Measurements from ENCODE around the gene SCGB1C2. TPM values are rescaled to one million over a fixed set of nuclear protein-coding genes. Genes with fewer than 3 reads are reported as not detected.

SCGB1C2 gene
- total RNA-seq, 2 donors from 2014 or later: not detected

GRCh38 chr17:155576-155975, 18.2 kb downstream of the SCGB1C2 start:
- Histone ChIP-seq H3K9me3 (no peaks in the 10 kb centered on the region), H3K27me3 (no peaks in the 10 kb centered on the region), H3K27ac (no peak overlapping the region), H3K4me1 (no peaks in the 10 kb centered on the region), H3K4me3 (no peak overlapping the region), H3K36me3 (no peaks in the 10 kb centered on the region)
- DNase-seq (ENCODE audit: low spot score): no peak
- no peak for TF ChIP-seq CTCF (IDR thresholded peaks at IDR 0.05)

DNA sequence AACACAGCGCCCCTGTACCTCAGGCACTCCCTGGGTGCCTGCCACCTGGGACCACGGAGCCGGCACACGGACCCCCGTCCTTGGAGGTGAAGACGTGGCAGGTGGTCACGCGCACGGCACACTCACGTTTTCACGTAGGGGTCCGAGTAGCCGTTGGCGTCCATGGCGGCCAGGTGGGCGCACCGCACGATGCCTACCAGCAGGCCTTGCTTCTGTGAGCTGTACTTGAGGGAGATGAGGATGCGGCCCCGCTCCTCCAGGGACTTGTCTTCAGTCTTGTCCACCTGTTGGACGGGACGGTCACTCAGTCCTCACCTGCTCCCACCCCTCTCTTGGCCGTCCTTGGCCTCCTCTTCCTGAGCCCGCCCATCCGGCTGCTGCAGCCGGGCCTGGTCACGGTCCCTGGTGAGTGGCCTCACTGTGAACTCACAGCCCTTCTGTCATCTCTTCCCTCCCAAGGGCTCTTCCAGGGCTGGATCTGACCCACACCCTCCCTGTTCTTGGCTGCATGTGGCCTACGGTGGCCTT, 18.8 kb downstream of the SCGB1C2 start:
- H3K27me3 ChIP-seq: no peaks in the 10 kb centered on the region
- H3K9me3 ChIP-seq: no peaks in the 10 kb centered on the region
- no peaks in the 10 kb centered on the region for H3K4me1 ChIP-seq
- no peaks in the 10 kb centered on the region for H3K36me3 ChIP-seq
- DNase-seq (ENCODE audit: low spot score): no peak
- H3K27ac ChIP-seq: no peak overlapping the region
- no peak for TF ChIP-seq CTCF (IDR thresholded peaks at IDR 0.05)
- no peak overlapping the region for H3K4me3 ChIP-seq

GRCh38 chr17:156946-157345, 19.6 kb downstream of the SCGB1C2 start:
- no peaks in the 10 kb centered on the region for H3K4me1 ChIP-seq
- no peaks in the 10 kb centered on the region for H3K36me3 ChIP-seq
- TF ChIP-seq CTCF (IDR thresholded peaks at IDR 0.05): no peak
- H3K4me3 ChIP-seq: no peak overlapping the region
- no peak overlapping the region for H3K27ac ChIP-seq
- H3K9me3 ChIP-seq: no peaks in the 10 kb centered on the region
- DNase-seq (ENCODE audit: low spot score): no peak
- no peaks in the 10 kb centered on the region for H3K27me3 ChIP-seq

DNA sequence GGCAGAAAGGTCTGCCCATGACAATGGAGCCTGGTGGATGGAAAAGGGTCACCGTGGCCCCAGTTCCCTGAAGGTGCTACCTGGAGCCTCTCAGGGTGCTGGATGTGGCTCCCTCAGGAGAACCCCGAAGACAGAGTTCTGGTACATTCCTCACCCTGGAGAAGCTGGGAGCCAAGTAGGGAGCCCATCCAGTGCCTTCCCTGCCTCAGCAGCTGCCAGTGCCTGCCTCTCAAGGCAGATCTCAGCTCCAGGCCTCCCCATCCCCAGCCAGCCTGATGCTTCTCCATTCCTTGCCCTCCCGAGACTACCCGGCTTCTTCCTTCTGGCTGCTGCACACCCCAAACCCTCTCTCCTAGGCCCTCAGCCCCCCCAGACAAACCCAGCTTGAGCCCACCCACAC, 20.5 kb downstream of the SCGB1C2 start:
- no peak for DNase-seq (ENCODE audit: low spot score)

DNA sequence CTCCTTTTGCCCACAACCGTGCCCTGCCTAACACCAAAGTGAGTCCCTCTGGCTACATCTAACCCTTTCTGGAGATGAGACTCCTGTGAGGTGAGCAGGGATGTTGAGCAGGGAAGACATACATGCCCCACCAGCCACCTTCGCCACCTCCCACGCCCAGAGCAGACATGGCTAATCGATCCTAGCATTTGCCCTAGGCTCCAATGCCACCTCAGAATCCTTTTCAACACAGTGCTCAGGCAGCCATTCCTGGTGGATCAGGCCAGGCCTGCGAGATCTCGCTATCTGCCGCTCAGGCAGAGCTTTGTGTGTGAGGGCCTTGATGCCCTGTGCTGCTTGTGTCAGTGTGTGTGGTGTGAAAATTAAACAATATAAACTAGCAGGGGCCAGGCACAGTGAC, 21.0 kb downstream of the SCGB1C2 start:
- DNase-seq (ENCODE audit: low spot score): no peak
- no peak for TF ChIP-seq CTCF (IDR thresholded peaks at IDR 0.05)
- no peak overlapping the region for H3K4me3 ChIP-seq
- H3K27me3 ChIP-seq: no peaks in the 10 kb centered on the region
- H3K9me3 ChIP-seq: no peaks in the 10 kb centered on the region
- no peaks in the 10 kb centered on the region for H3K36me3 ChIP-seq
- H3K27ac ChIP-seq: no peak overlapping the region
- H3K4me1 ChIP-seq: no peaks in the 10 kb centered on the region

More for the DNA sequence above, 20.5 kb downstream of the SCGB1C2 start:
- TF ChIP-seq CTCF (IDR thresholded peaks at IDR 0.05): no peak
- H3K4me1 ChIP-seq: no peaks in the 10 kb centered on the region
- no peaks in the 10 kb centered on the region for H3K27me3 ChIP-seq
- no peak overlapping the region for H3K4me3 ChIP-seq
- no peaks in the 10 kb centered on the region for H3K9me3 ChIP-seq
- no peaks in the 10 kb centered on the region for H3K36me3 ChIP-seq
- H3K27ac ChIP-seq: no peak overlapping the region

GRCh38 chr17:159609-160008, 22.2 kb downstream of the SCGB1C2 start:
- DNase-seq (ENCODE audit: low spot score): no peak
- Histone ChIP-seq H3K27ac (no peak overlapping the region), H3K4me1 (no peaks in the 10 kb centered on the region), H3K4me3 (no peak overlapping the region), H3K36me3 (no peaks in the 10 kb centered on the region), H3K27me3 (no peaks in the 10 kb centered on the region), H3K9me3 (no peaks in the 10 kb centered on the region)
- TF ChIP-seq CTCF (IDR thresholded peaks at IDR 0.05): no peak

Data from right atrium auricular region (tissue), 2 donors.